ENCODE results near the gene GABRA5. TPM values are rescaled to one million over a fixed set of nuclear protein-coding genes. Genes with fewer than 3 reads are reported as not detected.

Gene GABRA5
- total and polyA plus RNA-seq, 2 of the 8 experiments (the other 6 are each of a cell fraction or from before 2014, with no cell fraction given), result 15.0 to 29.6 TPM

- TF ChIP-seq USF2 (IDR thresholded peaks at IDR 0.05; ENCODE audit: low read length) (no peak), PHF8 (conservative IDR thresholded peaks at IDR 0.05; ENCODE audit: low read depth, low read length) (no peak), RFX5 (IDR thresholded peaks at IDR 0.05; ENCODE audit: borderline replicate concordance, low read depth, low read length) (no peak), SAP30 (IDR thresholded peaks at IDR 0.05; ENCODE audit: insufficient read depth, insufficient replicate concordance, low read length) (no peak), ATF3 (IDR thresholded peaks at IDR 0.05; ENCODE audit: insufficient read depth, low read depth, low read length) (no peak)
Measured at GRCh38 chr15:26893351-26894065, 26.6 kb downstream of the GABRA5 start (continued).

All from H1 (cell line).